GM19025 (cell line): ENCODE measurements around the gene PKD2L1.
"Not testable (repeated sequence)": the region's sequence is repeated elsewhere in the genome, so short reads cannot be mapped to it uniquely, and the experiment has no call there.

Experiments
- ATAC-seq: cut with Tn5 transposase; IDR thresholded peaks from one replicate; pipeline ENCODE4 v1.9.1; 2021; ENCODE audit warnings: mild to moderate bottlenecking, low read depth, moderate library complexity; ENCODE audit not compliant: unreplicated experiment

Gene PKD2L1

DNA sequence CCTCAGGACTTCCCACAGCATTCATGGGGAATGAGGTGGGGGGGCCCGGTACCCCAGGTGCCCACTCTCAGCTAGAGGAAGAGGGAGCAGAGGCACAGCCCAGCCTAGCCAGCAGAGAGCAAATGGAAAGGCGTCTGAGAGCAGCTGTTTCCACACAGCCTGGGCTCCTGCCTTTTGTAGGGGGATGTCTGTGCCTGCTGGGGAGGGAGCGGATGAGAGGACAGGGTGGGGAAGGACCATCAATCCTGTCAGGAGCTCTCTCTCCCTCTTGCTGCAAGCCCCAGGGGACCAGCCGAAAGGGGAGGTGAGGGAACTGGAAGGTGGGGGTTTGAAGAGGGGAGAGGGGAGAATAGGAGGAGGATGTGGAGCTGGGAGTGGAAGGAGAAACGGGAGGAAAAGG is at the start of gene PKD2L1:
Gene PKD2L1, minus strand, starts transcription at position 150 of the 400 bp plus-strand sequence. Its CDS starts 125 bp downstream, at position 25.
- no peak for ATAC-seq

DNA sequence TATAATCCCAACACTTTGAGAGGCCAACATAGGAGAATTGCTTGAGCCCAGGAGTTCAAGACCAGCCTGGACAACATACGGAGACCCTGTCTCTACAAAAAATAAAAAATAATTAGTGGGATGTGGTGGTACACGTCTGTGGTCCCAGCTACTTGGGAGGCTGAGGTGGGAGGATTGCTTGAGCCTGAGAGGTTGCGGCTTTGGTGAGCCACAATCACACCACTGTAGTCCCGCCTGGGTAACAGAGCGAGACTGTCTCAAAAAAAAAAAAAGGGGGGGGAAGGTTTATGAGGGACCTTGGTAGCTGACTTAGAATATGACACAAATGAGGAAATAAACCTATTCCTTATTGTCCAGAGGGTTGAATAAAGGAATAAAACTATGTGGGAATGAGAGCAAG is 47.8 kb upstream of the PKD2L1 start:
- no peak for ATAC-seq

DNA sequence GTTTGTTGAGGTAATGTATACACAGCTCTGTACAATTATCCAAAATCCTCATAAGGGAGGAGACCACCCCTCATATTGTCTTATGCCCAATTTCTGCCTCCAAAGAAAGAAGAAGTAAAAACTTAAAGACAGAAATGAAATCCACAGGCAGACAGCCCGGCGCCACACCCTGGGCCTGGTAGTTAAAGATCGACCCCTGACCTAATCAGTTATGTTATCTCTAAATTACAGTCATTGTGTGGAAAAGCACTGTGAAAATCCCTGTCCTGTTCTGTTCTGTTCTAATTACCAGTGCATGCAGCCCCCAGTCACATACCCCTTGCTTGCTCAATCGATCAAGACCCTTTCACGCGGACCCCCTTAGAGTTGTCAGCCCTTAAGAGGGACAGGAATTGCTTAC is 46.6 kb upstream of the PKD2L1 start:
- ATAC-seq: not testable (repeated sequence)

DNA sequence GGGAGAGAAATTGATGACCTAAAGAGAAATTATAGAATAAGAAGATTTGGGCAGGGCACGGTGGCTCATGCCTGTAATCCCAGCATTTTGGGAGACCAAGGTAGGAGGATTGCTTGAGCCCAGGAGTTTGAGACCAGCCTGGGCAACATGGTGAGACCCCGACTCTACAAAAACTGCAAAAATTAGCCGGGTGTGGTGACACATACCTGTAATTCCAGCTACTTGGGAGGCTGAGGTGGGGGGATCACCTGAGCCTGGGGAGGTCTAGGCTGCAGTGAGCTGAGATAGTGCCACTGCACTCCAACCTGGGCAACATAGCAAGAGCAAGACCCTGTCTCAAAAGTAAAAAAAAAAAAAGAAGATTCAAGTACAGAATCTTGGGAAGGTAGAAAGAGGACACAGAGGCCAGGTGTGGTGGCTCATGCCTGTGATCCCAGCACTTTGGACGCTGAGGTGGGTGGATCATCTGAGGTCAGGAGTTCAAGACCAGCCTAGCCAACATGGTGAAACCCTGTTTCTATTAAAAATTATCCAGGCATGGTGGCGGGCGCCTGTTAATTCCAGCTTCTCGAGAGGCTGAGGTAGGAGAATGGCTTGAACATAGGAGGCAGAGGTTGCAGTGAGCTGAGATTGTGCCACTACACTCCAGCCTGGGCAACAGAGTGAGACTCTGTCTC is 44.8 kb upstream of the PKD2L1 start:
- ATAC-seq: not testable (repeated sequence)

DNA sequence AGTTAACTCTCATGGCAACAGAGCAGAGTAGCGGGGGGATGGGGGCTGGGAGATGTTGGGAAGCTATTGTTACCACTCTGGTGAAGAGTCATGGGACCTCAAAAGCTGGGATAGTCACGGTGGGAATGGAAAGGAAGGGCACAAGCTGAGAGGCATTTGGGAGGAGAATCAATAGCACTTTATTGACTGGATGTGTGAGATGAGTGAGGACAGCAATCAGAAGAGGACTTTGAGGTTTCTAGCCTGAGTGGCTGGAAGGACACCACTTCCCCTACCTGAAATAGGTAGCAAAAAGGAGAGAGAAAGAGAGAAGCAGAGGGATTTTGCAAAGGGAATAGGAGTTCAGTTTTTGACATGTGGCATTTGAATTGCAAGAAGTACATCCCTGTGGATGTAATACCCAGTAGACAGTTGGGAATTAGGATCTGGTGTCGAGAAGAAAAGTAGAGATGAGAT is 44.2 kb upstream of the PKD2L1 start:
- ATAC-seq: no peak

DNA sequence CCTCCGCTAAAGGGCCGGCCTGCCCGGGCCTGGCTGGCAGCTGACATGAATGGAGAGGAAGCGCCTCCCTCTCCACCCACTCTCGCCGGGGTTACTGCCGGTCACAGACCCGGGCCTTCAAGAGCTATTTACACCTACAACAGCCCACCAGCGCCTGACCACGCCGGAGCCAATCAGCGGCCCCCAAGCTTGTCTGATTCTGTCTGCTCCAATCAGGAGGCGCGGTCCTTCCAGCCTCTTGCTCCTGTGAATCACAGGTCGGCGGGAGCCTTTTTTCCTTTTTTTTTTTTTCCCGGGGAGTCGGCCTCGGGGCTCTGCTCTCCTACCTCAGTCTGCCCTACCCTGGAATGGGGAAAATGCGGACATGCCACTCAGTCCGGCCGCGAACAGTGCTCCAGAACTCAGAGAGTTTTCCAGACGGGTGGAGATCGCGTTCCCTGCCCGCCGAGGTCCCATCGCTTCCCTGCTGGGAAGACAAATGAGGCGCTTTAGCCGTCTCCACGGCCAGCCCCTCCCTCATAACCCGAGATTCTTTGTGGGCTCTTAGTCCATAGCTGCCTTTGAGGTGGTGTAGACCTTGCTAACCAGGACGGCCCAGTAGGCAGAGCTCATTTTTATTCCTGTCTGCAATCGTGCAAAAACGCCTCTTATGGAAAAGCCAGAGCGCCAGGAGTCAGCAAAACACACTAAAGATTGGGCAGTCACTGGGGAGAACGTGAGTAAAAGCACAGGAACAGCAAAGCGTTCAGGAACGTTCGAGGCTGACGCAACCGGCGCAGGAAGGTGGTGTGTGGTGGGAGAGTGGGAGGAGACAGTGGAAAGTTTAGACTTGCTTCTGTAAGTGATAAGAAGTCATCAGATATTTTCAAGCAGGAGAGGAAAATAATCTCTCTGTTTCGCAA is 43.5 kb upstream of the PKD2L1 start:
- peak; percentile 96 for ATAC-seq

DNA sequence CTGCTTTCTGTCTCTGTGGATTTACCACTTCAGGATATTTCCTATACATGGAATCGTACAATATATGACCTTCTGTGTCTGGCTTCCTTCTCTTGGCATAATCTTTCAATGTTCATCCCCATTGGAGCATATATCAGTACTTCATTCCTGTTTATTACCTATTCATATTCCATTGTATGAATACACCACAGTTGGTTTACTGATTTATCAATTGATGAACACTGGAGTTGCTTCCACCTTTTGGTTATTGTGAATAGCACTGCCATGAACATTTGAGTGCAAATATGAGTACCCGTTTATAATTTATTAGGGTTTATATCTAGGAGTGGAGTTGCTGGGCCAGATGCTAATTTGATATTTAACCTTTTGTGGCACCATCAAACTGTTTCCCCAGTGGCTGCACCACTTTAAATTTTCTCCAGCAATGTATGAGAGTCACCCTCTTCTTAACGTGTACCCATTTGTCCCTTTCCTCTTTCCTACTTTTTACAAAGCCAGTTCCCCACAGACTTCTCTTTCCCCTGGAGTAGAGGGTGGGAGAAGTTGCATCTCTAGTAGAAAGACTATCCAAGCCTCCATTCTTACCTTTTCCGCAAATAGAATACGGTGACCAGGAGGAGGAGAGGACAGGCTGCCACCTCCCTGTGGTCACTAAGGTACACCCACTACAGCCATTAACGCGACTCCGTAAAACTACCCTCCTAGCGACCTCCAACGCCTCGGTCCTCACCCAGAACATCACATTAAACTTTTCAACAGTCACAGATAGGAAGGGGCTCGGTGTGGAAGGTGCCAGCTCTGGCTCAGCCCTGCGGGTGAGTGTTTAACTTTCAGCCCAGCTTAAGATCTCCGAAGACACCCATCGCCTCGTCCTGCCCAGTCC is 42.6 kb upstream of the PKD2L1 start:
- no peak for ATAC-seq

DNA sequence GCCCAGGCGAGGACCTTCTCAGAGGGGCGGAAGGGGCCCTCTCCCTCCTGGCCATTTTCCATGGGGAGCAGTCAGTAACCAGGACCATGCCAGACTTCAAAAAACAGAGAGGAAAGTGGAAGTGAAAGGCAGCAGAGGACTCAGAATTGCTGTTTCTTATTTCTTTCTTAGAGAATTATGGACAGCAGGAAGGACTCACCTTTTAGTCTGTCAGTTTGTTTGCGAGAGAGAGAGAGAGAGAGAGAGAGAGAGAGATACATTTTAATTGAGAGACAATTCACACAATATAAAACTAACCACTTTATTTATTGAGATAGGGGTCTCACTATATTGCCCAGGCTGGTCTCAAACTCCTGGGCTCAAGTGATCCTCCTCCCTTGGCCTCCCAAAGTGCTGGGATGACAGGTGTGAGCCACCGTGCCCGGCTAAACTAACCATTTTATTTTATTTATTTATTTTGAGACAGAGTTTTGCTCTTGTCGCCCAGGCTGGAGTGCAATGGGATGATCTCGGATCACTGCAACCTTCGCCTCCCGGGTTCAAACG is 41.5 kb upstream of the PKD2L1 start:
- ATAC-seq: no peak

DNA sequence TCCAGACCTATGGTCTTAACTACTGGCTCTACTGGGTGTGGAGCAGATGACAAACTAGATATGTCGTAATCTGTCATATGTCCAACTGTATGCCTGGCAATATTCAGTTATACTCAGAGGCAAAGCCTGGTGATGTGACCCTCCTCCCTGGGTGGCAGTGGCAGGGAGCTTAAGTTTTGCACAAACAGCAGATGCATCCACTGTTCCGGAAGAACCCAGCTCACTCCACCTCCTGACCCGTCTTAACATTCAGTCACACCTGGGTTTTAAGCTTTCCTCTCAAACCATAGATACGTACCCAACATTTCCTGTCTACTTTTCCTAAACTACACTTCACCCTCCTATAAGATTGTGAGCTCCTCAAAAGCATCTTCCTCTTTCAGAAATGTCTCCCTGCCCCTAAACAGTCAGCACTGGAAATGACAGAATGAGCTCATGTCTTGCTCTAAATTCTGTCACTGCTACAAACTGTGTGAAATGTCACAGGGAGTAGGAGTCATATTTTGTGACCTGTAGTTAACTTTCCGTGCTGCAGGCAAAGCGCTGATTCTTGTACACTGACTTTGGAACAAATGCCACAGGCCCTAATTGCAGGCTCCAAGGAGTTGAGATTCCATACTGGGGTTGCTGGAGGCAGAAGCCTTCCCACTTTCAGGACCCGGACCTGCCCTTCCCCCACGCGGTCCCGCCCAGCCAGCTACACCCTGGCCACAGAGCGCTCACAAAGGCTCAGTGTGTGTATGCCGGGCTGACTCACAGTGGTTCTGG is 40.9 kb upstream of the PKD2L1 start:
- ATAC-seq: no peak

DNA sequence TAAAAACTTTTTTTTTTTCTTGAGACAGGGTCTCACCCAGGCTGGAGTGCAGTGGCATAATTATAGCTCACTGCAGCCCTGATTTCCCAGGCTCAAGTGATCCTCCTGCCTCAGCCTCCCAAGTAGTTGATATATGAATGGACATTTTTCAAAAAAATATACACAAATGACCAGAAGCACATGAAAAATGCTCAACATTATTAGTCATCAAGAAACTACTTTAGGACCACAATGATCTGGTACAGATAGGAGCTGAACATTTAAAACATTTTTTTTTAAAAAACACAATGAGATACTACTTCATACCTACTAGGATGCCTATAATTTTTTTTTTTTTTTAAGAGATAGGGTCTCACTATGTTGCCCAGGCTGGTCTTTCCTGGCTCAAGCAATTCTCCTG is 38.7 kb upstream of the PKD2L1 start:
- ATAC-seq: no peak

DNA sequence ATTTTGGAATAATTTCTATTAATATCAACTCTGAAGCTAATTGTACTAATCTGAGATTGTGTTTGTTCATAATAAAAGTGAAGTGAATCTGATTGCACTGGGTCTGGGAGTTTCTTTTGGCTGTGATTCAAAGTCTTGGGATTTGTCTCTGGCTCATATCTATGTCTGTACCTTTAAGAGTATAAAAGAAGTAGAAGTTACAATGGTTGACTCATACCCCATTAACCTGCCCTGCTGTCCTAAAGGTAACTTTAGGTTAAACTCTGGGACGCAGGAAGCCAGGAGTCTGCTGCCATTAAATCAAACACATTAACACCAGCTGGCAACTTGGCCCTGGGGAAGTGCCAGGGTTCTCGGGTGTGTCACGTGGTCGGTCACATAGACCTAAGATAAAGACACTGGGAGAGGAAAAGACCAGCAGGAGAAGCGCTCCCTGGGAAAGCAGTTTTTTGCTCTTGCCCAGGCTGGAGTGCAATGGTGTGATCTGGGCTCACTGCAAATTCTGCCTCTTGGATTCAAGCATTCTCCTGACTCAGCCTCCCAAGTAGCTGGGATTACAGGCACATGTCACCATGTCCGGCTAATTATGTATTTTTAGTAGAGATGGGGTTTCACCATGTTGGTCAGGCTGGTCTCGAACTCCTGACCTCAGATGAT is 34.8 kb upstream of the PKD2L1 start:
- no peak for ATAC-seq

DNA sequence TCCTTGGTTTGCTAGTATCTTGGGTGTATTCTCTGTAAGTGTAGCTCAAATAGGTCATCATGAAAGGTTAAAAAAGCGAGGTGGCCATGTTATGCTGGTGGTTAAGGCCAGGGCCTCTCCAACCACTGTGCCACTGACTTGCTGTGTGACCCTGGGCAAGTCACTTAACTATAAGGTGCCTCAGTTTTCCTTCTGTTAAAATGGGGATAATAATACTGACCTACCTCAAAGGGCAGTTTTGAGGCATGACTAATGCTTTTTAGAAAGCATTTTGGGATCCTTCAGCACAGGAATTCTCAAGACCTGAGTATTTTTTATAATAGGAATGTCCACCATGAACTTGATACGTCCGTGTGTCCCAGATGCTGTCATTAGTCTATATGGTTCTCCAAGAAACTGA is 34.1 kb upstream of the PKD2L1 start:
- no peak for ATAC-seq

DNA sequence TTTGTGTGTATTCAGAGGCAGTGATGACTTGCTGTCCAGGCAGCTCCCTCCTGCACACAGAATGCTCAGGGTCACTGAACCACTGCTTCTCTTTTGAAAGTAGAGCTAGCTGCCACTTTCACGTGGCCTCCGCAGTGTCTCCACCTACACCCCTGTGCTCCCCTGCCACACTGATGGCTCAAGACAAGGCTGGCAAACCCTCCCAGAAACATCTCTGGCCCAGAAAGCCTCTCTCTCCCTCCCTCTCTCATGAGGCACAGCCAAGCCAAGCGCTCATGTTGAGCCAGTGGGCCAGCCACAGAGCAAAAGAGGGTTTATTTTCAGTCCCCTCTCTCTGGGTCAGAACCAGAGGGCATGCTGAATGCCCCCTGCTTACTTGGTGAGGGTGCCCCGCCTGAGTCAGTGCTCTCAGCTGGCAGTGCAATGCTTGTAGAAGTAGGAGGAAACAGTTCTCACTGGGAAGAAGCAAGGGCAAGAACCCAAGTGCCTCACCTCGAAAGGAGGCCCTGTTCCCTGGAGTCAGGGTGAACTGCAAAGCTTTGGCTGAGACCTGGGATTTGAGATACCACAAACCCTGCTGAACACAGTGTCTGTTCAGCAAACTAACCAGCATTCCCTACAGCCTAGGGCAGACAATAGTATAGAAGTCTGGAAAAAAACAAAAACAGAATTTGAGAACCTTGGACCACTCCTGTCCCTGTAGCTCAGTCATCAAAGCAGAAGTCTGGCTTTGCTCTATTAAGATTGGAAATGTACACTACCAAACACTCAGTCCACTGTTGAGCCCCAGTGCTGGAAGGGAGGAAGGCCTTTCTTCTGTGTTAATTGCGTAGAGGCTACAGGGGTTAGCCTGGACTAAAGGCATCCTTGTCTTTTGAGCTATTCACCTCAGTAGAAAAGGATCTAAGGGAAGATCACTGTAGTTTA is 32.8 kb upstream of the PKD2L1 start:
- no peak for ATAC-seq

DNA sequence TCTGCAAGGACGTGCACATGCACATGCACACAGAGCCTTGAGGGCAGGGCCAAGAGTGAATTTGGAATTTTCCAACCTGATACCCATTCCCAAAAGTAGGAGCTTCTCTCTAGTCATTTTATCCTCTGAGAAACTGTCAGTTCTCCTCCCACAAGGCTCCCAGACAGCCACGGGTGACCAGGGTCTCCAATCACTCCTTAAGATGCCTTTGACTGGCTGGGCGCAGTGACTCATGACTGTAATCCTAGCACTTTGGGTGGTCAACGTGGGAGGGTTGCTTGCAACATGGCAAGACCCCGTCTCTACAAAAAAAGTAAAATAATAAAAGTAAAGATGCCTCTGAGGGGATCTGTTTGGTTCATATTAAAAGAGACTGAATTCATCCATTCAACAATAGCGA is 30.2 kb upstream of the PKD2L1 start:
- no peak for ATAC-seq

DNA sequence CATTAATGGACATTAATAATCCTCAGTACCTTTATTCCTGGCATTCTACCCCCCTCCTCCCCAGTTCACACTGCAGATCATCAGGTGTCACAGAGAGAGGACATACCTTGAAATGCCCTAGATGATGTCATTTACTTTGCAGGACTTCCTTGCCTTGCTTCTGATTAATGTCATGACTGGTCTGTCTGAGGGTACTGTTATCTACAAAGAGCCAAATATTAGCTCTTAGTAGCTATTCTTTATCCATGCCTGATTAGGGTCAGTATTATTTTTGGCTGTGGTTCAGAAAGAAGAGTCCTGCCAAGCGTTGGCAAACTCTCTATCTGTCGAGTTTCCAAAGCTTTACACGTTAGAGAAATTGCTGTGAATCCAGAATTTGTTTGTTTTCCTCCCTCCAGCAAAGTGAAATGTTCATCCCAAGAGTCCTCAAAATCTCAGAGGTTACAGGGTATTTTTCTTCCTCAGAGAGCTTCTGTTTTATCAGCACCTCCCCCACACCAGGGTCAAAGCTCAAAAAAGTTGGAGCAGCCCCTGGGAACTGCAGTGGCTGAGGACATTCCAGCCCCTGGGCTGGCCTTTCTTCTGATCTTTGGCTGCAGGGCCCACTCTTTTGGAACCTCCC is 29.6 kb upstream of the PKD2L1 start:
- no peak for ATAC-seq

DNA sequence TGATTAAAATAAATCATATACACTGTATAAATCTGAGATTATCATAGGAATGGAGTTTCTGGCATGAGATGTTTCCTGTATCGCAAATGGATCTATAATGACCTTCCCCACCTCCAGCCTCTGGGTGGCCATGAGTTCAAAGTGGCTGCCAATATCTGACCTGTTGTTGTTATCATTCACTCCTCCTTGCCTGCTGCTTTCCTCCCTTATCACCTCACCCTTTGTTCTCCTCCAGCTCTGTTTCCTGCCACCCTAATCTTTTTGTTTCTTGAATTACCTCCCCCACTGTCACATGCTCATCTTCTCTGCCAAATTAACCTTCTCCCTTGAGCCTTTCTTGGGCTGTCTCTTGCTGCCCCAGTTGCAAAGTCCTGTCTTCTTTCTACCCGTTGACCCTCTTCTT is 29.0 kb upstream of the PKD2L1 start:
- ATAC-seq: no peak

DNA sequence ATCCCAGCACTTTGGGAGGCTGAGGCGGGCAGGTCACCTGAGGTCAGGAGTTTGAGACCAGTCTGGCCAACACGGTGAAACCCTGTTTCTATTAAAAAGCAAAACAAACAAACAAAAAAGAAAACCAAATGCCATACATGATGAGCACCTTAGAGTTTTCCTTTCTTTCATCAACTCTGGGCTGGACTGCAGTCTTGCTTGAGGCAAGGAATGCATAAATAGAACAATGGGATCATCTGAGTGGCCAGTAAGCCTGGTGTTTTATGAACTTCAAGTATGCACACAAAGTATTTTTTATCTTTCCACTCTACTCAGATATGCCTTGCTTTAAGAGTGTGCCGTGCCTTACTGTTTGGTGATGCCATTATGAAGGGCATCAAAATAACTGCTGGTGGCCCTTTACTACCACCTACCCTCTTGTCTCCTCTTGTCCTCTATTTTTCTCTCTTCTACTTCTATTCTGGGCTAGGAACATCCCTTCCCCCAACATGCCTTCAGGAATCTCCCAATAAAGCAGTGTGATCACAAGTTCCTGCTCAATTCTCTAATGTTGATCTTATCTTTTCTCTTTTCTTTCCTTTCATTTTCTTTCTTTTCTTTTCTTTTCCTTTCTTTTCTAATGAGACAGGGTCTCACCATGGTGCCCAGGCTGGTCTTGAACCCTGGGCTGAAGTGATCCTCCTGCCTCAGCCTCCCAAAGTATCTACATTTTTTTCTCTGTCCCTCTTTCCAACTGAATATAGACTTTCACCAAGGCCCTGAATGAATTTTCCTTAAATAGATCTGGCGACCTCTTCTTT is 27.2 kb upstream of the PKD2L1 start:
- ATAC-seq: no peak
